IPS-11a (cell line): Measurements from ENCODE around the gene VCX.
"Not testable (repeated sequence)": the region's sequence is repeated elsewhere in the genome, so short reads cannot be mapped to it uniquely, and the experiment has no call there.

Experiments
- H3K4me3 ChIP-seq: one replicate; pipeline ENCODE4 v1.5.1; 2013; ENCODE audit warnings: low read depth, low read length, control low read depth

The VCX gene

GRCh38 chrX:7842871-7843270 lies at the start of gene VCX:
Gene VCX, plus strand, starts transcription at chrX:7843171. Its CDS starts 33 bp downstream, at chrX:7843204.
- not testable (repeated sequence) for H3K4me3 ChIP-seq

DNA sequence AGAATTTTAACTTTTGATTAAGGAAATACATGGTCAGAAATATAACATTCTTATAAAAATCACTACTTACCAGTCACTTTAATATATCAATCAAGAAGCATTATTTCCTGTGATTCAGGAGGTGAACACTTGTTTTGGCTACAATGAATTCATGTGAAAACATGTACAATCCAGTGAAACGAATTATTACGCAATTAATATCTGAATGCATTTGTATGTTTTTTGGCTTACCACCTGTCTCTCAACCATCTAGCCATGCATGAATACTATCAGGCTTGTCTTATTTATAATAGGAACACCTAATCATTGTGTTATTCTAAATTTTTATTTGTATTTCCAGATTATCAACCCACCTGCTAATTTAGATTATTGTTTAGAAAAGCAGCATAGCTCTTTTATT lies 44.6 kb upstream of the VCX start:
- no peak overlapping the region for H3K4me3 ChIP-seq

- no peak overlapping the region for H3K4me3 ChIP-seq
Measured at GRCh38 chrX:7801711-7802110, 41.3 kb upstream of the VCX start.

DNA sequence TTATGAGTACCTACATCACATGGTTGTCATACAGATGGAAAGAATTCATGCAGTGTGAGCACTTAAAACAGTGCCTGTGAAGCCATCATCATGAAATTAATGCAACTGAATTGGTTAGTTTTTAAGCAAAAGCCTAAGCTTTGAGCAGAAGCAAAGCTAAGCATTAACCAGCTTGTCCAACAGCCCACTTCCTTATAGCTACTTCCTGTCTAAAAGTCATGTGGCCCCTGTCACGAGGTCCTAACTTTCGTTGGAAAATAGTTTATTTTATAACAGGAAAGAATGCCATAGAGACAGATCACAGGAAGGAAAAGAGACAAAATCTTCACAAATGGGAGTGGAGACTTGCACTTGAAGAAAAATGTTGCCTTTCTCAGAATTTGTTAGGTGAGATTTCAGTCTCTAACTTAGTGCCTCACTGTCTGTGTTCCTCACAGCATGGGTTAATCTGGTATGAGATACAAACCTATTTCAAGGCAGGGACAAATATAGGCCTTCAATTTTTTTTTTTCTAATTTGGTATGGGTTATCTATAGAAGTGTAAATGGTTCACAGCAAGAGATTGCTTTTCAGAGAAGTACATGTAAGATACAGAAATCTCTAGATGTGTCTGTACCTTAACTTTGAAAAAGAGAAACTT lies 27.7 kb upstream of the VCX start:
- H3K4me3 ChIP-seq = no peak overlapping the region

DNA sequence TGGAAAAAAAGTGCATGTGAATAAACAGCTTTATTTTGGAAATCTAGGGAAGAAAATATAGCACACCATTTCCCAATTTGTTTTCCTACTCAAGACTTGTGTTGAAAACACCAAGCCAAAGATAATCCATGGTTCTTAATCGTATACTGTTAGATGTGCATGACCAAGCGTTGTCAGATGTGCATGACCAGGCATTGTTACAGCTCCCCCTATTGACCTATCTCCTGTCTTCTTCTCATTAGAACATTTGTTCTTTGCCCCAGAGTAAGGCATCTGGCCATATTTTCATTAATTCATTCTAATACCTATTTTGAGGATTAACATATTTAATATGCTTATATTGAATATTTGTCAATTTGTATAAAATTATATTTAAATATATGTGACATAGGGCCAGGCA lies 14.4 kb upstream of the VCX start:
- H3K4me3 ChIP-seq = no peak overlapping the region

- no peak overlapping the region for H3K4me3 ChIP-seq
Measured at GRCh38 chrX:7841084-7841805, 1.7 kb upstream of the VCX start.

DNA sequence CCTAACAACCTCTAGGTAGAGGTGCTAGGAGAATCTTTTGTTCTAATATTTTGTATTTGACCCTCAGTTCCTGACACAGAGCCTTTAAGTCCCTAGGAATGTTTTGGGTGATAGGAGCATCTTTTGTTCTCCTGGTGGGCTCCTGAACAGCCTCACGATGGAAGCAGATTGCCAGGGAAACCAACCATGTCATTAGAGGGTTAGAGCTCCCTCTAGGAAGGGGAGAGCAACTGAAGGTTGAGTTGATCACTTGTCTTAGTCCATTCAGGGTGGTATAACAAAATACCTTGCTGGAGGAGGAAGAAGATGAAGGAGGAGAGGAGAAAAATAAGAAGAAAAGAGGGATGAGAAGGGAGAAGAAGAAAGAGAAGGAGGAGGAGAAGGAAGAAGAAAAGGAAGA lies 9.2 kb downstream of the VCX start:
- H3K4me3 ChIP-seq = no peak overlapping the region

DNA sequence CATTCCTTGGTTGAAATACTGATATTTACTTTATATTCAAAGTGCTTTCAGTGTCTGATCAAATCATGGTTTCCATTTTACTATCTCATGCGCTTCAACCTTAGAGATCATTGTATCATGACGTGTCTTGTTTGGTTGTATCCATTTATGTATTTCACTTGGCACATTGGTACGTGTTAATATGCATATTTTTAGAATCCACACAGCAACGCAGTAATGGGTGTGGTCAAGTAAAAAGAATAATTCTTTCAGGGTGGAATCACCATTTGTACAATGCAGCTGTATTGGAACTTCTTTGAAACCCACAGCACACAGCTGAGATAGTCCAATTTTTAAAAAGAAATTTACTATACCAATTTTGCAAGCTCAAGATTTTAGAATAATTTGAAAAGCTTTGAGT lies 29.1 kb downstream of the VCX start:
- no peak overlapping the region for H3K4me3 ChIP-seq

GRCh38 chrX:7876957-7877356 lies 34.0 kb downstream of the VCX start:
- no peak overlapping the region for H3K4me3 ChIP-seq

GRCh38 chrX:7889135-7889534 lies 46.2 kb downstream of the VCX start:
- H3K4me3 ChIP-seq = no peak overlapping the region

DNA sequence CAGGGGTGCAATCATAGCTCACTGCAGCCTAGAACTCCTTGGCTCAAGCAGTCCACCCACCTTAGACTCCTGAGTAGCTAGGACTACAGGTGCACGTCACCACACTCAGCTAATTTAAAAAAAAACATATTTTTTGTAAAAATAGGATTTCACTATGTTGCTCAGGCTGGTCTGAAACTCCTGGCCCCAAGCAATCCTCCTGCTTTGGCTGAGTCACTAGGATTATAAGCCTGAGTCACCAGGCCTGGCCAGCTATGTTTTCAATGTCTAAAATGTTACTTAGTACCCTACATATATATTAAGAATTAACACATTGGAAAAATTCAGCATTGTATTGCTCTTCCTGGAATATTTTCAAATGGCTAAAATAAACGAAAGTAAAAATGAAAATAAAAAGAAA lies 46.7 kb downstream of the VCX start:
- no peak overlapping the region for H3K4me3 ChIP-seq

GRCh38 chrX:7891928-7892327 lies 49.0 kb downstream of the VCX start:
- H3K4me3 ChIP-seq = no peak overlapping the region
